ENCODE results near the gene OPALIN.

The OPALIN gene, protein sequence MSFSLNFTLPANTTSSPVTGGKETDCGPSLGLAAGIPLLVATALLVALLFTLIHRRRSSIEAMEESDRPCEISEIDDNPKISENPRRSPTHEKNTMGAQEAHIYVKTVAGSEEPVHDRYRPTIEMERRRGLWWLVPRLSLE

DNA sequence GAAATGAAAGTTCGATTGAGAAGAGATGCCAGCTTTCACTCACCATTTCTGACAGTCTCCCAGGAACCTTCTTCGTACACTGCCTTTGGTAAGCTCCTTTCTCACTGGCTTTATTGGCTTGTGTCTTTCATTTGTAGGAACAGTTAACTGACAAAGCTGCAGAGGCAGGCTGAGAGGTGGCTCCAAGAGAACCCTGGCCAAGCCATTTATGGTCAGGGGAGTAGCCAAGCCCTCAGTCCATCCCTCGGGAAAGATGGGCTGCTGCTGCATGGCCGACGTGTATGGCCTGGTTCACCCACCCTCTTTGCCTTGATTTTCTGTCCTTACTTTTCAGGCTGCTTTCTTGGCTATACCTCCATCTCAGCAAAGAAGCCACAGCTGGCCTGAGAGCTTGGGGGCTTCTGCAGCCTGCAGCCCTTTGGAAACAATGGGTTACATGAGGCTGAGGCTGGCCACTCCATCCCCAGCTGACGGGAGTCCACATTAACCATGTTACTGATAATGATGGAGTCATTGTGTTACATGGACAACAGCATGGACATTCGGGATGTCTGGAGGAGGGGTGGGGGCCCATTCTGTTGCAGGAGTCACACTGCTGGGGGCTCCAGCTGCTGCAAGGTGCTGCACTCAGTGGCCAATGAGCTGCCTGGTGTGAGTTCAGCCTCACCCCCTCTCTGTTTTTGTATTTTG, at the start of gene OPALIN:
OPALIN (minus strand) TSS at position 152 of the 690 bp plus-strand sequence; CDS start at position 46, 106 bp downstream.
- TF ChIP-seq, protein P1, sequence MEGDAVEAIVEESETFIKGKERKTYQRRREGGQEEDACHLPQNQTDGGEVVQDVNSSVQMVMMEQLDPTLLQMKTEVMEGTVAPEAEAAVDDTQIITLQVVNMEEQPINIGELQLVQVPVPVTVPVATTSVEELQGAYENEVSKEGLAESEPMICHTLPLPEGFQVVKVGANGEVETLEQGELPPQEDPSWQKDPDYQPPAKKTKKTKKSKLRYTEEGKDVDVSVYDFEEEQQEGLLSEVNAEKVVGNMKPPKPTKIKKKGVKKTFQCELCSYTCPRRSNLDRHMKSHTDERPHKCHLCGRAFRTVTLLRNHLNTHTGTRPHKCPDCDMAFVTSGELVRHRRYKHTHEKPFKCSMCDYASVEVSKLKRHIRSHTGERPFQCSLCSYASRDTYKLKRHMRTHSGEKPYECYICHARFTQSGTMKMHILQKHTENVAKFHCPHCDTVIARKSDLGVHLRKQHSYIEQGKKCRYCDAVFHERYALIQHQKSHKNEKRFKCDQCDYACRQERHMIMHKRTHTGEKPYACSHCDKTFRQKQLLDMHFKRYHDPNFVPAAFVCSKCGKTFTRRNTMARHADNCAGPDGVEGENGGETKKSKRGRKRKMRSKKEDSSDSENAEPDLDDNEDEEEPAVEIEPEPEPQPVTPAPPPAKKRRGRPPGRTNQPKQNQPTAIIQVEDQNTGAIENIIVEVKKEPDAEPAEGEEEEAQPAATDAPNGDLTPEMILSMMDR (conservative IDR thresholded peaks at IDR 0.05; ENCODE audit: low read depth, low read length) = no peak
- no peak within 1 kb of the TSS for H3K4me3 ChIP-seq (ENCODE audit: low read depth, low read length)
- no peak for DNase-seq (ENCODE audit: low read depth)

DNA sequence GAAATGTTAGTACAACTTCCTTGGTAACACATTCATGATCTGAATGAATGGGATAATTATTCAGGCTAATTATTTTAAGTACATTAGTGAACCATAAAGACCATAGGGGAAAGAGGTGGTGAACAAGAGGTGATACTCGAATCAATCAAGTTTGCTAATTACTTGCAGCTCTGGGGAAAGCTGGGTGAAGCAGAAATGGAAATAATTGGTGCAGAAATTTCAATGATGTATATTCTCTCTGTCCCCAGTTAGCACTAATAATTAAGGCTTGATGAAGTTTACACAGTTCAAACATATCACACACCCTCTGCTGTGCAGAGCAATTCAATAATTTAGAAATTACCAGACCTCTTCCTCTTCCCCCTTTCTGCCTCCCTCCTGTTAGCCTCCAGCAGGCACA, 49.4 kb upstream of the OPALIN start:
- TF ChIP-seq, protein P1 (conservative IDR thresholded peaks at IDR 0.05; ENCODE audit: low read depth, low read length) = no peak
- no peak overlapping the region for H3K4me3 ChIP-seq (ENCODE audit: low read depth, low read length)
- no peak for DNase-seq (ENCODE audit: low read depth)

DNA sequence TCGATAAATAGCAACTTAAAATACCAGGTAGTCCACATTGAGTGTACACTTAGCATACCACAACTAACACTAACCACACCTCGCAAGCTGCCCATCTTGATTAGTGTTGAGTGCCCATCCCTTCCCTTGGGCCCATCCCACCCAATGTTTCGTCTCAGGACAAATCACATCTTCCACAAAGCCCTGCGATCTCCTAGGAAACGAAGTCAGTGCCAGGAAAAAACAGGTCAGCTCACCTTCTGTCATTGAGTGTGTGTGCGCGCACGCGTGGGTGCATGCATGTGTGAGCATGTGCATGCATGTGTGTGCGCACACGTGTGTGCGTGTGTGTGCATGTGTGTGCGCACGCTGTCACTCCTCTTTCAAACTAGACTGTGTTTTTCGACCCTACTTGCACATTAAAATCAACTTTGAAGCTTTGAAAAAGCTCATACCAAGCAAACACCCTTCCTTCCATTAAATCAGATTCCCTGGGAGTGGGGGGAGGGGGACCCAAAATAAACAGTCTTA, 48.8 kb upstream of the OPALIN start:
- no peak overlapping the region for H3K4me3 ChIP-seq (ENCODE audit: low read depth, low read length)
- TF ChIP-seq, protein P1 (conservative IDR thresholded peaks at IDR 0.05; ENCODE audit: low read depth, low read length) = no peak
- DNase-seq (ENCODE audit: low read depth) = no peak

DNA sequence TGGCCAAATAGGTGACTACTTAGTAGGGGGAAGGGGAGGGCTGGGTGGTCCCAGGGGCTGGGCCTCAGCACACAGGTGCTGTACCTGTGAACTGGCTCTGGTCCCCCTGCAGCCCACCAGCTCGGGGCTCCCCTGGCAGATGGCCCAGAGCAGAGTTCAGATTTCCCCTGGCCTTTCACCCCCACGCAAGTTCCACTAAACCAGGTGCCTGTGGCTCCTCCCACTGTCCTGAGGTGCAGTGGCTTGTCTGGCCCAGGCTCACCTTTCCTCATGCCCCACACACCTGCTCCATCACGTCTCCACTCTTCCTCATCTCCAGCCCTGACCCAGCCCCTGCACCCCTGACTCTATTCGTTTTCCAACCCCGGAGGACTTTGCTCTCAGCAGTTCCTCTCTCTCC, 47.3 kb upstream of the OPALIN start:
- TF ChIP-seq, protein P1 (conservative IDR thresholded peaks at IDR 0.05; ENCODE audit: low read depth, low read length) = no peak
- no peak for DNase-seq (ENCODE audit: low read depth)
- H3K4me3 ChIP-seq (ENCODE audit: low read depth, low read length) = no peak overlapping the region

DNA sequence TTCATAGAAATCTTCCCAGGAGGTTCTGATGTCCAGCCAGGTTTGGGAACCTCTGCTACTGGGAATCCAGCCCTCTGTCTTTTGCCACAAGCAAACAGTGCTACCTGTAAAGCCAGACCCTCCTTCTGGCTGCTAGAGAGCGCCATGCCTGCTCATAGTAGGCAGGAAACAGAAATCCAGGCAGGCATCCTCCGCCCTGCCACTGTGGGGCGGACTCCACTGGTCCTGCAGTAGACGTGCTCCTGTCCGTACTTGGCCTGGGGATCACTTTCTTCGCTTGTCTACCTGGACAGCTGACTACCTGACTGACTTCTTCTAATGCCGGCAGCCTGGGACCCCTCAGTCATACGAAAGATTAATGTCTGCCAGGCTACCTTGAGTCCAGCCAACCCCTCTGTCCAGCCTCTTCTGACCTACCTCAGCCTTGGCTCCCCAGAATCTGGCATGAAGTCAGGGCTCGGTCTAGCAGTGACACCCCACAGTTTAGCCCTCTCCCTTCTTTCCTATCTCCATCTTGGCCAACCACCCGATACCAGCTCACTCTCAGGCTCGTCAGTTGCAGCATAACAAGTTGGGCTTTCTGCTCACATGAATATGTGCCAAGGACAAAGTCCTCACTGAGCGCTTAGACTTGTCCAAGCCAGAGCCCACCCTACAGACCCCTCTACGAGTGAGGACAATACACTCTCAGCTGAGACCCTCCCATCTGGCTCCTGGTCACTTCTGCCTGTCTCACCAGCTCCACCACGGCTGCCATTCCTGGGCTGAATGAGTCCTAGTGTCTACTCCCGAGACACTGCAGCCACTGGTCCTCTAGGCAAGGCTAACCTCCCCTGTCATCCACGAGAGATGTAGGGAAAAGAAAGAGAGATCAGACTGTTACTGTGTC, 43.9 kb upstream of the OPALIN start:
- DNase-seq (ENCODE audit: low read depth) = no peak
- H3K4me3 ChIP-seq (ENCODE audit: low read depth, low read length) = no peak overlapping the region
- TF ChIP-seq, protein P1 (conservative IDR thresholded peaks at IDR 0.05; ENCODE audit: low read depth, low read length) = no peak

DNA sequence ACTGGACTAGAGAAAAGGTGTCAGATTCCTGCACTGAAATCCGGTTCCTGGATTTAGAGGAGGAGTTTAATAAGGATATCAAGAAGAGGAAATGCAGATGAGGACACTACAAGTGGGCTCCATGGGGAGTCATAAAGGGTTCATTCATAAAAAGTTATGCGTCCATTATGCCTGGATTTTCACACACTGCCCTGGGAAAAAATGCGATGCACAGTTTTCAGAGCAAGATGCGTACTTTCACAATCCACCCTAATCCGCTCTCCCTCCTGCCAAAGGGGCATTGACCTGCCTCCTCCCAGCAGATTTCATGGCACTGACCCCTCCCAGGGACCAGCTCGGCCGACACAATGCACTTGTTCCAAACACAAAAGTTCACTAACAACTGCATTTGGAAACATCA, 42.2 kb upstream of the OPALIN start:
- DNase-seq (ENCODE audit: low read depth) = no peak
- TF ChIP-seq, protein P1 (conservative IDR thresholded peaks at IDR 0.05; ENCODE audit: low read depth, low read length) = no peak
- H3K4me3 ChIP-seq (ENCODE audit: low read depth, low read length) = no peak overlapping the region

All from choroid plexus epithelial cell (primary cell).